GM23338 (cell line): ENCODE measurements around the gene CUX1. TPM values are rescaled to one million over a fixed set of nuclear protein-coding genes. Genes with fewer than 3 reads are reported as not detected.

Experiments
- ATAC-seq: fragments of 200-7000 bp; cut with Tn5 transposase; 3 replicates; pipeline ENCODE4 v1.9.1; 2020
- DNase-seq: peaks from one replicate; pipeline ENCODE4 v3.0.0-alpha.2; 2015; ENCODE audit warnings: low spot score
- H2AFZ ChIP-seq: fragments of 200-600 bp; sonication (generic); 2 replicates; pipeline ENCODE4 v1.8.0; 2016; ENCODE audit warnings: antibody characterized with exemption, mild to moderate bottlenecking, moderate library complexity
- H3F3A ChIP-seq: fragments of 200-600 bp; sonication (generic); replicated peaks from 2 replicates; pipeline ENCODE4 v1.8.0; 2017; ENCODE audit warnings: antibody characterized with exemption, mixed run types, low read depth
- H3K27ac ChIP-seq: fragments of 200-600 bp; sonication (generic); 2 replicates; pipeline ENCODE4 v1.6.1; 2016; ENCODE audit warnings: low read depth
- H3K27me3 ChIP-seq: fragments of 200-600 bp; sonication (generic); 2 replicates; pipeline ENCODE4 v1.8.0; 2016; ENCODE audit warnings: mild to moderate bottlenecking, mixed run types, moderate library complexity; ENCODE audit not compliant: insufficient read depth
- H3K36me3 ChIP-seq: fragments of 200-600 bp; sonication (generic); 2 replicates; pipeline ENCODE4 v1.8.0; 2016; ENCODE audit warnings: mild to moderate bottlenecking; ENCODE audit not compliant: insufficient read depth
- H3K4me1 ChIP-seq: fragments of 200-600 bp; sonication (generic); 2 replicates; pipeline ENCODE4 v1.8.0; 2016; ENCODE audit warnings: mild to moderate bottlenecking, moderate library complexity; ENCODE audit not compliant: insufficient read depth
- H3K4me2 ChIP-seq: fragments of 200-600 bp; sonication (generic); 2 replicates; pipeline ENCODE4 v1.7.1; 2017; ENCODE audit warnings: mixed run types
- H3K4me3 ChIP-seq: fragments of 200-600 bp; sonication (generic); 2 replicates; pipeline ENCODE4 v1.6.1; 2016; ENCODE audit warnings: mixed run types
- H3K79me2 ChIP-seq: fragments of 200-600 bp; sonication (generic); replicated peaks from 2 replicates; pipeline ENCODE4 v1.8.0; 2017; ENCODE audit warnings: mild to moderate bottlenecking; ENCODE audit not compliant: insufficient read depth
- H3K9me2 ChIP-seq: fragments of 200-600 bp; sonication (generic); 2 replicates; pipeline ENCODE4 v1.8.0; 2017; ENCODE audit not compliant: insufficient read depth
- H4K20me1 ChIP-seq: fragments of 200-600 bp; sonication (generic); replicated peaks from 2 replicates; pipeline ENCODE4 v1.8.0; 2017; ENCODE audit warnings: mild to moderate bottlenecking; ENCODE audit not compliant: insufficient read depth
- H3K27ac Mint-ChIP-seq: 2 replicates; pipeline ENCODE4 v1.8.0; 2020; ENCODE audit warnings: inconsistent platforms, mild to moderate bottlenecking, moderate library complexity, mixed read lengths
- H3K27me3 Mint-ChIP-seq: 3 replicates; pipeline ENCODE4 v1.8.0; 2022; ENCODE audit warnings: low read depth, mild to moderate bottlenecking, moderate library complexity, mixed read lengths, inconsistent platforms; ENCODE audit not compliant: insufficient read depth, poor library complexity
- H3K36me3 Mint-ChIP-seq: 3 replicates; pipeline ENCODE4 v1.8.0; 2021; ENCODE audit warnings: low read depth, mild to moderate bottlenecking, inconsistent platforms, moderate library complexity, mixed read lengths
- H3K4me1 Mint-ChIP-seq: 3 replicates; pipeline ENCODE4 v1.8.0; 2020; ENCODE audit warnings: mild to moderate bottlenecking, inconsistent platforms, mixed read lengths
- H3K4me3 Mint-ChIP-seq: 3 replicates; pipeline ENCODE4 v1.8.0; 2021; ENCODE audit warnings: moderate library complexity, mild to moderate bottlenecking, inconsistent platforms, mixed read lengths
- H3K9me3 Mint-ChIP-seq: 3 replicates; pipeline ENCODE4 v1.8.0; 2020; ENCODE audit warnings: moderate library complexity, mild to moderate bottlenecking, inconsistent platforms, mixed read lengths
- CREB1 ChIP-seq: fragments of 250-450 bp; sonication (Bioruptor Pico); IDR thresholded peaks from 2 replicates; pipeline ENCODE4 v1.5.0; 2020; ENCODE audit warnings: low read depth, mild to moderate bottlenecking, moderate library complexity
- CTCF ChIP-seq, 2 experiments: fragments of 200-600 bp in 1 of 2; sonication (generic) in 1 of 2; conservative IDR thresholded peaks; 2 replicates each; pipeline versions ENCODE4 v1.5.1 to v1.6.1; 2016 to 2017; ENCODE audit warnings: antibody characterized with exemption in 2 of 2, low read depth in 2 of 2, mild to moderate bottlenecking in 2 of 2, moderate library complexity in 1 of 2
- ETS1 ChIP-seq: IDR thresholded peaks from 2 replicates; pipeline ENCODE4 v1.6.1; 2016; ENCODE audit warnings: antibody characterized with exemption
- EZH2 ChIP-seq: fragments of 200-600 bp; sonication (generic); IDR thresholded peaks from one replicate; pipeline ENCODE4 v1.8.0; 2017; ENCODE audit warnings: antibody characterized with exemption, mild to moderate bottlenecking, low read depth; ENCODE audit not compliant: unreplicated experiment
- EZH2phosphoT487 ChIP-seq: fragments of 200-600 bp; sonication (generic); IDR thresholded peaks from one replicate; pipeline ENCODE4 v1.8.1; 2018; ENCODE audit warnings: antibody characterized with exemption; ENCODE audit not compliant: unreplicated experiment
- NANOG ChIP-seq: IDR thresholded peaks from 2 replicates; pipeline ENCODE4 v1.6.1; 2016; ENCODE audit warnings: antibody characterized with exemption, borderline replicate concordance
- POLR2AphosphoS5 ChIP-seq: IDR thresholded peaks from 2 replicates; pipeline ENCODE4 v1.6.1; 2016; ENCODE audit warnings: antibody characterized with exemption, low read depth
- ZNF114 ChIP-seq: fragments of 250-450 bp; sonication (Bioruptor Pico); IDR thresholded peaks from 2 replicates; pipeline ENCODE4 v1.5.0; 2020; ENCODE audit warnings: mild to moderate bottlenecking, moderate library complexity
- ZNF331 ChIP-seq: fragments of 250-450 bp; sonication (Bioruptor Pico); IDR thresholded peaks from 2 replicates; pipeline ENCODE4 v1.5.0; 2020; ENCODE audit warnings: low read depth, mild to moderate bottlenecking, moderate library complexity
- polyA plus RNA-seq: library from polyadenylated mRNA; unstranded; fragments of >200 nt; fragmentation: Nextera tagmentation; extraction: Ambion mirVana; gene quantifications from 2 replicates; pipeline ENCODE4 v1.2.1, GENCODE V29; 2016
- total RNA-seq: library from RNA; depleted of rRNA; stranded (reverse); fragments of >200 nt; shearing (Covaris generic); gene quantifications from 2 replicates; pipeline ENCODE4 v1.2.3, GENCODE V29; 2014
- TF ChIP-seq, protein P1 (sequence below): fragments of 250-450 bp; sonication (Bioruptor Pico); IDR thresholded peaks from 2 replicates; pipeline ENCODE4 v1.5.0; 2020; ENCODE audit warnings: mild to moderate bottlenecking, moderate library complexity
- TF ChIP-seq, protein P2 (sequence below): IDR thresholded peaks from one replicate; pipeline ENCODE4 v1.6.1; 2018; ENCODE audit warnings: antibody characterized with exemption; ENCODE audit not compliant: unreplicated experiment

Gene CUX1
- total and polyA plus RNA-seq, 2 experiments from 2014 or later: 49.9 to 64.0 TPM

DNA sequence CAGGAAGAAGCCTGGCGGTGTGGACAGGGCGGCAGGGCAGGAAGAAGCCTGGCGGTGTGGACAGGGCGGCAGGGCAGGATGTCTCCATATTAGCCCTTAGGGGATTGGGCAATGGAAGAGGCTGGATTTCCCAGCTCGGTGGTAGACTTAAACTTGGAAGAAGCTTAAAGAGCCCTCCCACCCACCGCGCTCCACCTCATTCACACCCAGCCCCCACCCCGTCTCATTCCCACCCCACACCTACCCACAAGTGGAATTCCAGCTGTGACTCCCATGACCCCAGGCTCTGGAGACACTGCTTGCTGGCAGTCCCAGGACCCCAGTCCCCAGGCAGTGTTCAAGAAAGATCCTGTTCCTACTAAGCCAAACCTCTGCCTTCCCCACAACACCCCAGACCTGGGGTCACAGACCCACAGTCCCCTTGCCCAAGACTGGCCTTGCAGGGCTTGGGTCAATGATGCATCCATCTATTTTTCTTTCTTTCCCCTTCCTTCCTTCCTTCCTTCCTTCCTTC lies 504.8 kb downstream of the CUX1 start:
- peaks cover 2% of the 10 kb centered on the region for H3K36me3 Mint-ChIP-seq
- H3K4me2 ChIP-seq: no peak overlapping the region
- H3K27me3 Mint-ChIP-seq: peaks cover 21% of the 10 kb centered on the region
- ATAC-seq (no peak), DNase-seq (no peak)
- H3K27ac Mint-ChIP-seq: no peak overlapping the region
- TF ChIP-seq POLR2AphosphoS5 (no peak), CREB1 (CRISPR knock-in tag) (no peak), ZNF114 (no peak), CTCF (conservative IDR thresholded peaks at IDR 0.05; ENCODE audit: low read depth in 2 of 2) (no peak), EZH2phosphoT487 (no peak), ZNF331 (CRISPR knock-in tag) (no peak), NANOG (no peak), ETS1 (no peak), EZH2 (no peak)
- TF ChIP-seq, protein P1, sequence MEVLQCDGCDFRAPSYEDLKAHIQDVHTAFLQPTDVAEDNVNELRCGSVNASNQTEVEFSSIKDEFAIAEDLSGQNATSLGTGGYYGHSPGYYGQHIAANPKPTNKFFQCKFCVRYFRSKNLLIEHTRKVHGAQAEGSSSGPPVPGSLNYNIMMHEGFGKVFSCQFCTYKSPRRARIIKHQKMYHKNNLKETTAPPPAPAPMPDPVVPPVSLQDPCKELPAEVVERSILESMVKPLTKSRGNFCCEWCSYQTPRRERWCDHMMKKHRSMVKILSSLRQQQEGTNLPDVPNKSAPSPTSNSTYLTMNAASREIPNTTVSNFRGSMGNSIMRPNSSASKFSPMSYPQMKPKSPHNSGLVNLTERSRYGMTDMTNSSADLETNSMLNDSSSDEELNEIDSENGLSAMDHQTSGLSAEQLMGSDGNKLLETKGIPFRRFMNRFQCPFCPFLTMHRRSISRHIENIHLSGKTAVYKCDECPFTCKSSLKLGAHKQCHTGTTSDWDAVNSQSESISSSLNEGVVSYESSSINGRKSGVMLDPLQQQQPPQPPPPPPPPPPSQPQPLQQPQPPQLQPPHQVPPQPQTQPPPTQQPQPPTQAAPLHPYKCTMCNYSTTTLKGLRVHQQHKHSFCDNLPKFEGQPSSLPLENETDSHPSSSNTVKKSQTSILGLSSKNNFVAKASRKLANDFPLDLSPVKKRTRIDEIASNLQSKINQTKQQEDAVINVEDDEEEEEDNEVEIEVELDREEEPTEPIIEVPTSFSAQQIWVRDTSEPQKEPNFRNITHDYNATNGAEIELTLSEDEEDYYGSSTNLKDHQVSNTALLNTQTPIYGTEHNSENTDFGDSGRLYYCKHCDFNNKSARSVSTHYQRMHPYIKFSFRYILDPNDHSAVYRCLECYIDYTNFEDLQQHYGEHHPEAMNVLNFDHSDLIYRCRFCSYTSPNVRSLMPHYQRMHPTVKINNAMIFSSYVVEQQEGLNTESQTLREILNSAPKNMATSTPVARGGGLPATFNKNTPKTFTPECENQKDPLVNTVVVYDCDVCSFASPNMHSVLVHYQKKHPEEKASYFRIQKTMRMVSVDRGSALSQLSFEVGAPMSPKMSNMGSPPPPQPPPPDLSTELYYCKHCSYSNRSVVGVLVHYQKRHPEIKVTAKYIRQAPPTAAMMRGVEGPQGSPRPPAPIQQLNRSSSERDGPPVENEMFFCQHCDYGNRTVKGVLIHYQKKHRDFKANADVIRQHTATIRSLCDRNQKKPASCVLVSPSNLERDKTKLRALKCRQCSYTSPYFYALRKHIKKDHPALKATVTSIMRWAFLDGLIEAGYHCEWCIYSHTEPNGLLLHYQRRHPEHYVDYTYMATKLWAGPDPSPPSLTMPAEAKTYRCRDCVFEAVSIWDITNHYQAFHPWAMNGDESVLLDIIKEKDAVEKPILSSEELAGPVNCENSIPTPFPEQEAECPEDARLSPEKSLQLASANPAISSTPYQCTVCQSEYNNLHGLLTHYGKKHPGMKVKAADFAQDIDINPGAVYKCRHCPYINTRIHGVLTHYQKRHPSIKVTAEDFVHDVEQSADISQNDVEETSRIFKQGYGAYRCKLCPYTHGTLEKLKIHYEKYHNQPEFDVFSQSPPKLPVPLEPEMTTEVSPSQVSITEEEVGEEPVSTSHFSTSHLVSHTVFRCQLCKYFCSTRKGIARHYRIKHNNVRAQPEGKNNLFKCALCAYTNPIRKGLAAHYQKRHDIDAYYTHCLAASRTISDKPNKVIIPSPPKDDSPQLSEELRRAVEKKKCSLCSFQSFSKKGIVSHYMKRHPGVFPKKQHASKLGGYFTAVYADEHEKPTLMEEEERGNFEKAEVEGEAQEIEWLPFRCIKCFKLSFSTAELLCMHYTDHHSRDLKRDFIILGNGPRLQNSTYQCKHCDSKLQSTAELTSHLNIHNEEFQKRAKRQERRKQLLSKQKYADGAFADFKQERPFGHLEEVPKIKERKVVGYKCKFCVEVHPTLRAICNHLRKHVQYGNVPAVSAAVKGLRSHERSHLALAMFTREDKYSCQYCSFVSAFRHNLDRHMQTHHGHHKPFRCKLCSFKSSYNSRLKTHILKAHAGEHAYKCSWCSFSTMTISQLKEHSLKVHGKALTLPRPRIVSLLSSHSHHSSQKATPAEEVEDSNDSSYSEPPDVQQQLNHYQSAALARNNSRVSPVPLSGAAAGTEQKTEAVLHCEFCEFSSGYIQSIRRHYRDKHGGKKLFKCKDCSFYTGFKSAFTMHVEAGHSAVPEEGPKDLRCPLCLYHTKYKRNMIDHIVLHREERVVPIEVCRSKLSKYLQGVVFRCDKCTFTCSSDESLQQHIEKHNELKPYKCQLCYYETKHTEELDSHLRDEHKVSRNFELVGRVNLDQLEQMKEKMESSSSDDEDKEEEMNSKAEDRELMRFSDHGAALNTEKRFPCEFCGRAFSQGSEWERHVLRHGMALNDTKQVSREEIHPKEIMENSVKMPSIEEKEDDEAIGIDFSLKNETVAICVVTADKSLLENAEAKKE (CRISPR knock-in tag): no peak
- TF ChIP-seq, protein P2, sequence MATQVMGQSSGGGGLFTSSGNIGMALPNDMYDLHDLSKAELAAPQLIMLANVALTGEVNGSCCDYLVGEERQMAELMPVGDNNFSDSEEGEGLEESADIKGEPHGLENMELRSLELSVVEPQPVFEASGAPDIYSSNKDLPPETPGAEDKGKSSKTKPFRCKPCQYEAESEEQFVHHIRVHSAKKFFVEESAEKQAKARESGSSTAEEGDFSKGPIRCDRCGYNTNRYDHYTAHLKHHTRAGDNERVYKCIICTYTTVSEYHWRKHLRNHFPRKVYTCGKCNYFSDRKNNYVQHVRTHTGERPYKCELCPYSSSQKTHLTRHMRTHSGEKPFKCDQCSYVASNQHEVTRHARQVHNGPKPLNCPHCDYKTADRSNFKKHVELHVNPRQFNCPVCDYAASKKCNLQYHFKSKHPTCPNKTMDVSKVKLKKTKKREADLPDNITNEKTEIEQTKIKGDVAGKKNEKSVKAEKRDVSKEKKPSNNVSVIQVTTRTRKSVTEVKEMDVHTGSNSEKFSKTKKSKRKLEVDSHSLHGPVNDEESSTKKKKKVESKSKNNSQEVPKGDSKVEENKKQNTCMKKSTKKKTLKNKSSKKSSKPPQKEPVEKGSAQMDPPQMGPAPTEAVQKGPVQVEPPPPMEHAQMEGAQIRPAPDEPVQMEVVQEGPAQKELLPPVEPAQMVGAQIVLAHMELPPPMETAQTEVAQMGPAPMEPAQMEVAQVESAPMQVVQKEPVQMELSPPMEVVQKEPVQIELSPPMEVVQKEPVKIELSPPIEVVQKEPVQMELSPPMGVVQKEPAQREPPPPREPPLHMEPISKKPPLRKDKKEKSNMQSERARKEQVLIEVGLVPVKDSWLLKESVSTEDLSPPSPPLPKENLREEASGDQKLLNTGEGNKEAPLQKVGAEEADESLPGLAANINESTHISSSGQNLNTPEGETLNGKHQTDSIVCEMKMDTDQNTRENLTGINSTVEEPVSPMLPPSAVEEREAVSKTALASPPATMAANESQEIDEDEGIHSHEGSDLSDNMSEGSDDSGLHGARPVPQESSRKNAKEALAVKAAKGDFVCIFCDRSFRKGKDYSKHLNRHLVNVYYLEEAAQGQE: no peak
- H3K9me2 ChIP-seq: no peaks in the 10 kb centered on the region
- H2AFZ ChIP-seq: no peak overlapping the region
- no peak overlapping the region for H3K27ac ChIP-seq
- H3K36me3 ChIP-seq: no peaks in the 10 kb centered on the region
- 0 out of 2 replicates have a peak, but pooled peaks cover 3% of the 10 kb centered on the region for H3F3A ChIP-seq
- no peaks in the 10 kb centered on the region for H3K79me2 ChIP-seq
- H3K4me1 ChIP-seq: peaks cover 3% of the 10 kb centered on the region; the same call in 1 of the 2 replicates
- peaks cover 11% of the 10 kb centered on the region for H3K4me1 Mint-ChIP-seq
- H3K27me3 ChIP-seq: no peaks in the 10 kb centered on the region
- no peaks in the 10 kb centered on the region for H4K20me1 ChIP-seq
- no peaks in the 10 kb centered on the region for H3K9me3 Mint-ChIP-seq
- H3K4me3 ChIP-seq: no peak overlapping the region
- H3K4me3 Mint-ChIP-seq: no peak overlapping the region
